Right cardiac atrium (tissue), 5 donors: ENCODE data around the gene TMEM150C. TPM values are rescaled to one million over a fixed set of nuclear protein-coding genes. Genes with fewer than 3 reads are reported as not detected.

Source experiments
- ATAC-seq, 2 donors: fragments of 200-7000 bp; cut with Tn5 transposase; one replicate each; pipeline versions ENCODE4 v1.8.0 to v1.9.1; 2020; ENCODE audit warnings: moderate library complexity in 2 of 2, mild to moderate bottlenecking in 1 of 2
- DNase-seq, 3 donors: peaks; one replicate each; pipeline ENCODE4 v3.0.0-alpha.2; 2020
- H3K27ac ChIP-seq: one replicate; pipeline ENCODE4 v1.5.1; 2013; ENCODE audit warnings: mild to moderate bottlenecking, low read length, control low read depth, moderate library complexity
- H3K27me3 ChIP-seq: one replicate; pipeline ENCODE4 v1.6.1; 2013; ENCODE audit not compliant: control insufficient read depth, insufficient read depth
- H3K4me1 ChIP-seq: one replicate; pipeline ENCODE4 v1.6.1; 2013; ENCODE audit warnings: low read length; ENCODE audit not compliant: control insufficient read depth, insufficient read depth
- H3K4me3 ChIP-seq: one replicate; pipeline ENCODE4 v1.5.1; 2013; ENCODE audit warnings: low read length, control low read depth
- H3K9me3 ChIP-seq: one replicate; pipeline ENCODE4 v1.6.1; 2013; ENCODE audit warnings: low read length; ENCODE audit not compliant: control insufficient read depth
- WGBS: extraction: QIAGEN DNeasy Blood & Tissue Kit; methylation state at CpG from one replicate; pipeline ENCODE4 v1.1.7; 2013; 5-methylcytosine and 5-hydroxymethylcytosine counted together
- intact Hi-C, 4 donors: fragments of 100-400 bp; cut with DNase I; formaldehyde crosslinking; loops; one replicate each; pipeline versions ENCODE4 v1.11.0 to v1.14.0; 2022 to 2023
- polyA plus RNA-seq: library from polyadenylated mRNA; stranded (reverse); fragments of 200-250 nt; gene quantifications from one replicate; pipeline ENCODE4 v1.2.3, GENCODE V29; 2013
- total RNA-seq, 4 donors: library from RNA; stranded (reverse); fragmentation: NEBNext Ultra II Directional; extraction: Animal tissue kit (Norgen Biotek cat#: 25700); gene quantifications; one replicate each; pipeline ENCODE4 v1.2.1, GENCODE V29; 2021
- donor health status: healthy with polysubstance abuse.
- donor health status: DM: no; HTN: yes; CAD: no.
- donor health status: DM: no; HTN: no; CAD: no.
- donor health status: DM: no; HTN: yes; CAD: no; lungs with severe emphysema.
- donor health status: DM: yes; HTN: yes; CAD: no.

Gene TMEM150C
- total and polyA plus RNA-seq, 5 donors, result 11.3 to 18.6 (median 15.6) TPM

DNA sequence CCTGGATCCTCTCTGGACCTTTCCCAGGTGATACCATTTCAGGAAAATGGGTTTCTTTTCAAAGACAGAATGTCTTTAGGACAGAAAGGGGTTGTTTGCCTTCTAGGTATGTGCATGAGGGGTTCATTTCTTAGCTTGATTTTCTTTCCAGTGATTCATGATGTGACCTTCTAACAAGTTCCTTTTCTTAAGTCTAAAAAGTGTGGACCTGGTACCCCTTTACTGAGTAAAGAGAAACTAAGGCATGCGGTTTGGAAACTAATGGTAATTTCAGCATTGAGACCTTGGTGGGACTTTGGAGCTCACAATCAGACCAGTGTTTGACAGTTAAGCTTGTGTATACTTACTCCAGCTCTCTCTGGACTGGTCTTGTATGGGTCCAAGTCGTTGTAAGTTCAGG lies 122.7 kb downstream of the TMEM150C start:
- no peaks in the 10 kb centered on the region for H3K4me1 ChIP-seq
- WGBS, result 89% methylated on average over 2 of the region's 2 CpGs
- no peak overlapping the region for H3K4me3 ChIP-seq
- no peaks in the 10 kb centered on the region for H3K27me3 ChIP-seq
- intact Hi-C loops, result no loop called here
- DNase-seq (no peak), ATAC-seq (no peak)
- no peak overlapping the region for H3K27ac ChIP-seq
- H3K9me3 ChIP-seq, result no peaks in the 10 kb centered on the region

DNA sequence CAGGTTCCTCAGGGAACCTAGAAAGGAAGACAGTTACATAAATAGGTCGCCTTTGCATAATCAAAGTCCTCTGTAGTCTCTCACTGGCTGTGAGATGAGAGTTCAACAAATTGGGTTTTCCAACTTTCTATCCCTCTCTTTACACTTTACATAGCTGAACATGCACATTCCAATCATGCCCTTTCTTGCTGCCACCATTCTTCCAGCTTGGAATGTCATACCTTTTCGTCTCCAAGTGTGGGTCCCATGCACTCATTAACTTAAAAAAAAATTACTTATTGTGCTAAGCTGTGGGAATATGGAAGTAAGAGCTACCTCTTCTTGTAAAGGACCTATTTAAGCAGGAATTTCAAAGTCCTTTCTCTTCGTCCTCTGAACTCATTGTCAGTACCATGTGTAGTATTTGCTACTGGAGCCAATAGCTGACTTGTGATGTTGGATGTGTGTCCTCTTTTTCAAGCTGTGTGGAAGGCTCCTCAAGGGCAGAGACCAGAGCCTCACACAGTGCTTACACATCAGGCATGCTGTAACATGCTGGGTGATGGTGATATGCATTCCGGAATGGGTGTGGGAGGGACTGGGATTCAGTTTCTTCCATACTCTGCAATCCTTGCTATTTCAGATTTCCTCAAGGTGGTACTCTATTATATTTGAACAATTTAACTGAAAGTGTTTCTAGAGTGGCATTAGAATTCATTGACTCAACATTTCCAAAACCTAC lies 124.3 kb downstream of the TMEM150C start:
- DNase-seq (no peak), ATAC-seq (no peak)
- Histone ChIP-seq H3K27ac (no peak overlapping the region), H3K9me3 (no peaks in the 10 kb centered on the region), H3K4me1 (no peaks in the 10 kb centered on the region), H3K27me3 (no peaks in the 10 kb centered on the region), H3K4me3 (no peak overlapping the region)
- 77% methylated on average over 4 of the region's 4 CpGs for WGBS
- intact Hi-C loops, result no loop called here

DNA sequence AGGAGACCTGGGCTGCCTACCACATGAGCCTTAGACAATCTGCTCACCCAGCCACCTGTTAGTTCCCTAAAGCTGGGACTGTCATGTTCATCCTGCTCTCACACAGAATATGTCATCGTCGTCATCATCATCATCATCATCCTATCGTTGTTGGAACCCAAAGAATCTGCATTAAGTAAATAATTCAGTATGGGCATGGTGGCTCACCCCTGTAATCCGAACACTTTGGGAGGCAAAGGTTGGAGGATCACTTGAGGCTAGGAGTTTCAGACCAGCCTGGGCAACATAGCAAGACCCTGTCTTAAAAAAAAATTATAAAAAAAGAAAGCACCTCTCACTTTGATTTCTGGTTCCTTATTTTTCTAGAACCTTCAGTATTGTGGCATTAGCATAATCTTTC lies 125.0 kb downstream of the TMEM150C start:
- Histone ChIP-seq H3K4me1 (no peaks in the 10 kb centered on the region), H3K27me3 (no peaks in the 10 kb centered on the region), H3K9me3 (no peaks in the 10 kb centered on the region), H3K27ac (no peak overlapping the region), H3K4me3 (no peak overlapping the region)
- 95% methylated on average over 4 of the region's 4 CpGs for WGBS
- ATAC-seq (no peak), DNase-seq (no peak)
- intact Hi-C loops, result no loop called here

DNA sequence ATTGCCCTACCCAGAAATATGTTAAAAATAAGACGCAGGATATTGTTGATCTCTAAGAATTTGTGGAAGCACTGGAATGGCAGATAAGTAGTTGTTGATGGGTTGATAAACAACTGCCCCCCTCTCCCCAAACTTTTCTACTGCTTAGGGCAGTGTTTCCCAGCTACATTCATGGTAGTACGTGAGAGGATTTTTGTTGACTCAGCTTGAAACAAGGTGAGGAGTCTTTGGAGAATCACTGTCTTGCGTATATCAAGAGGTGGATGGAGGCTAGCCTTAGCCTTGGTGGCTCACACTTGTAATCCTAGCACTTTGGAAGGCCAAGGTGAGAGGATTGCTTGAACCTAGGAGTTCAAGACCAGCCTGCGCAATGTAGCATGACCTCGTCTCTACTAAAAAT lies 125.7 kb downstream of the TMEM150C start:
- DNase-seq, result no peak
- no peak for ATAC-seq
- H3K4me1 ChIP-seq, result peaks cover 3% of the 10 kb centered on the region
- no peak overlapping the region for H3K4me3 ChIP-seq
- WGBS, result 96% methylated on average over 5 of the region's 5 CpGs
- intact Hi-C loops, result no loop called here
- no peak overlapping the region for H3K27ac ChIP-seq
- no peaks in the 10 kb centered on the region for H3K27me3 ChIP-seq
- no peaks in the 10 kb centered on the region for H3K9me3 ChIP-seq

DNA sequence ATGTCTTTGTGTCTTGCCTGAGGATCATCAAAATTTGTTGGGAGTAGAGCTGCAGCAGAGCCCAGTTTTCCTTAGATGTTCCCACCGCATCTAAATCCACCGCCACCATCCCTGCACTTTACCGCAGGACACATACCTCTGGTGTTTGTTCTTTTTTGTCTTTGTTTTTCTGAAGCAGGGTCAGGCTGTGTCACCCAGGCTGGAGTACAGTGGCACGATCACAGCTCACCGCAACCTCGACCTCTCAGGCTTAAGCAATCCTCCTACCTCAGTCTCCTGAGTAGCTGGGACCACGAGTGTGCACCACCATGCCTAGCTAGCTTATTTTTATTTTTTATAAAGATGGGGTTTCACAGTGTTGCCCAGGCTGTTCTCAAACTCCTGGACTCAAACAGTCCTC lies 126.8 kb downstream of the TMEM150C start:
- DNase-seq, result no peak
- WGBS, result 95% methylated on average over 7 of the region's 7 CpGs
- H3K9me3 ChIP-seq, result no peaks in the 10 kb centered on the region
- H3K4me1 ChIP-seq, result peaks cover 3% of the 10 kb centered on the region
- no peak for ATAC-seq
- no peaks in the 10 kb centered on the region for H3K27me3 ChIP-seq
- no peak overlapping the region for H3K4me3 ChIP-seq
- no peak overlapping the region for H3K27ac ChIP-seq
- intact Hi-C loops, result no loop called here

DNA sequence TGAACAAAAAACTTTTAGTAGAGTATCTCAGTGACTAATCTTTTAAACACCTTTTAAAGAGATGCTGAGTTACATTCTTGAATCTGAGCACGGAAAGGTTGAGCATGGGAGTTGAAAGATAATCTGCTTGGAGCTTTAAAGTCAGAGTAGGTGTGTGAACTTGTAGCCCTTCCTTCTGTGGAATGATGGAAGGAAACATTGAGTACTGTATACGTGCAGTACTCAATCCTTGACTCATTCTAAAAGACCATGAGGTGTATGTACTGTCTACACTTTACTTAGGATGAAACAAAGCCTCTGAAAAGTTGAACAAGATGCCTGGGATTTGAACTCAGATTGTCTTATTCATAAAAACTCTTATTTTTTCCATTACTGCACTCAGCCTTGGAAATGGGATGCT lies 128.0 kb downstream of the TMEM150C start:
- Histone ChIP-seq H3K27me3 (no peaks in the 10 kb centered on the region), H3K27ac (no peak overlapping the region), H3K9me3 (no peaks in the 10 kb centered on the region), H3K4me3 (no peak overlapping the region), H3K4me1 (peaks cover 3% of the 10 kb centered on the region)
- no peak for ATAC-seq
- intact Hi-C loops, result no loop called here
- 71% methylated on average over 2 of the region's 2 CpGs for WGBS
- no peak for DNase-seq

Other genes with a start within 250 kb of the TMEM150C start
- 100 to 1,000 TPM; 128 to 141 (median 135) TPM for gene HNRNPD, start 188.0 kb downstream of the TMEM150C start, total RNA-seq
- 141 TPM for gene HNRNPD, start 188.0 kb downstream of the TMEM150C start, polyA plus RNA-seq
- gene HNRNPDL, start 131.5 kb downstream of the TMEM150C start, total RNA-seq, result 100 to 1,000 TPM in 3 of 4 donors, 10 to 100 TPM in 1; 89.5 to 185 (median 138) TPM
- gene HNRNPDL, start 131.5 kb downstream of the TMEM150C start, polyA plus RNA-seq, result 181 TPM
- 10 to 100 TPM; 15.1 to 16.5 (median 15.7) TPM for gene ENOPH1, start 131.4 kb downstream of the TMEM150C start, total RNA-seq
- gene ENOPH1, start 131.4 kb downstream of the TMEM150C start, polyA plus RNA-seq, result 20.1 TPM
- gene SCD5, start 236.8 kb upstream of the TMEM150C start, total RNA-seq, result 10 to 100 TPM; 11.6 to 14.2 (median 12.0) TPM
- gene SCD5, start 236.8 kb upstream of the TMEM150C start, polyA plus RNA-seq, result 6.0 TPM